IMR-90 (cell line): Measurements from ENCODE around the gene PLEK2. TPM values are rescaled to one million over a fixed set of nuclear protein-coding genes. Genes with fewer than 3 reads are reported as not detected.

ENCODE experiments used
- ATAC-seq: fragments of 200-7000 bp; cut with Tn5 transposase; 2 replicates; pipeline ENCODE4 v1.9.1; 2020; ENCODE audit warnings: low read depth, mild to moderate bottlenecking, moderate library complexity
- BruUV-seq: library from RNA; stranded (reverse); fragments of 400-500 nt; replicated peaks from 2 replicates; lab custom pipeline; 2021; lab: Mats Ljungman, UMichigan
- CTCF ChIA-PET: fragments of 300-600 bp; formaldehyde crosslinking; extraction: SDS; loops from one replicate; lab custom pipeline; 2021; ENCODE audit warnings: antibody characterized with exemption; lab: Yijun Ruan, JAX
- POLR2A ChIA-PET: fragments of 300-600 bp; sonication (Branson Sonifier 250); formaldehyde crosslinking; loops from one replicate; lab custom pipeline; 2022; ENCODE audit warnings: antibody characterized with exemption; ENCODE audit not compliant: unreplicated experiment; lab: Charles Lee
- DNase-seq: peaks from one replicate; pipeline ENCODE4 v3.0.0; 2013
- H2AFZ ChIP-seq: replicated peaks from 2 replicates; pipeline ENCODE3; 2013; ENCODE audit warnings: low read length, mild to moderate bottlenecking; ENCODE audit not compliant: poor library complexity
- H2AK5ac ChIP-seq: 2 replicates; pipeline ENCODE4 v1.6.1; 2013; ENCODE audit warnings: low read depth, low read length, inconsistent platforms
- H2AK9ac ChIP-seq: replicated peaks from 2 replicates; pipeline ENCODE3; 2013; ENCODE audit warnings: mild to moderate bottlenecking, low read depth, low read length, moderate library complexity; ENCODE audit not compliant: poor library complexity
- H2BK120ac ChIP-seq: 2 replicates; pipeline ENCODE4 v1.6.1; 2013; ENCODE audit warnings: low read depth, low read length, inconsistent platforms
- H2BK15ac ChIP-seq: 3 replicates; pipeline ENCODE4 v1.6.1; 2013; ENCODE audit warnings: low read depth, low read length, inconsistent platforms
- H2BK20ac ChIP-seq: 2 replicates; pipeline ENCODE4 v1.6.1; 2013; ENCODE audit warnings: low read depth, mild to moderate bottlenecking, inconsistent platforms, low read length, moderate library complexity
- H2BK5ac ChIP-seq: 2 replicates; pipeline ENCODE4 v1.6.1; 2013; ENCODE audit warnings: mild to moderate bottlenecking, low read depth, low read length, inconsistent platforms; ENCODE audit not compliant: poor library complexity, severe bottlenecking
- H3K14ac ChIP-seq: replicated peaks from 2 replicates; pipeline ENCODE4 v1.6.1; 2013; ENCODE audit warnings: low read depth, low read length, inconsistent platforms
- H3K18ac ChIP-seq: 2 replicates; pipeline ENCODE4 v1.6.1; 2013; ENCODE audit warnings: low read depth, low read length, control low read depth
- H3K23ac ChIP-seq: 2 replicates; pipeline ENCODE4 v1.6.1; 2013; ENCODE audit warnings: low read depth, low read length, inconsistent platforms
- H3K27ac ChIP-seq: 2 replicates; pipeline ENCODE4 v1.5.1; 2013; ENCODE audit warnings: mild to moderate bottlenecking, control low read depth, low read length; ENCODE audit not compliant: insufficient read depth
- H3K27me3 ChIP-seq: 2 replicates; pipeline ENCODE4 v1.6.1; 2013; ENCODE audit warnings: low read length; ENCODE audit not compliant: control insufficient read depth, insufficient read depth
- H3K36me3 ChIP-seq: 2 replicates; pipeline ENCODE4 v1.6.1; 2013; ENCODE audit warnings: low read length, mixed read lengths; ENCODE audit not compliant: control insufficient read depth, insufficient read depth
- H3K4ac ChIP-seq: 2 replicates; pipeline ENCODE4 v1.6.1; 2013; ENCODE audit warnings: low read depth, low read length, inconsistent platforms
- H3K4me1 ChIP-seq: 2 replicates; pipeline ENCODE4 v1.6.1; 2013; ENCODE audit warnings: low read length, mixed read lengths; ENCODE audit not compliant: control insufficient read depth, insufficient read depth
- H3K4me2 ChIP-seq: 2 replicates; pipeline ENCODE4 v1.6.1; 2013; ENCODE audit warnings: low read depth, mild to moderate bottlenecking, control low read depth, low read length, moderate library complexity
- H3K4me3 ChIP-seq: 2 replicates; pipeline ENCODE4 v1.5.1; 2013; ENCODE audit warnings: low read depth, mild to moderate bottlenecking, control low read depth, low read length, moderate library complexity; ENCODE audit not compliant: insufficient read depth
- H3K56ac ChIP-seq: 2 replicates; pipeline ENCODE4 v1.6.1; 2013; ENCODE audit warnings: low read length, inconsistent platforms; ENCODE audit not compliant: insufficient read depth; ENCODE audit errors: extremely low read depth
- H3K79me1 ChIP-seq, 2 experiments: 2 replicates each; pipeline ENCODE4 v1.6.1; 2013; ENCODE audit warnings: low read length in 2 of 2, inconsistent platforms in 1 of 2, low read depth in 1 of 2
- H3K9ac ChIP-seq: 2 replicates; pipeline ENCODE4 v1.6.1; 2013; ENCODE audit warnings: low read depth, low read length, control low read depth
- H3K9me1 ChIP-seq: 2 replicates; pipeline ENCODE4 v1.6.1; 2013; ENCODE audit warnings: low read length, inconsistent platforms; ENCODE audit not compliant: insufficient read depth
- H3K9me3 ChIP-seq: 2 replicates; pipeline ENCODE4 v1.6.1; 2013; ENCODE audit warnings: low read length; ENCODE audit not compliant: control insufficient read depth, insufficient read depth
- H4K20me1 ChIP-seq: 2 replicates; pipeline ENCODE4 v1.6.1; 2013; ENCODE audit warnings: low read length, inconsistent platforms; ENCODE audit not compliant: insufficient read depth
- H4K5ac ChIP-seq: 2 replicates; pipeline ENCODE4 v1.6.1; 2013; ENCODE audit warnings: mild to moderate bottlenecking, low read depth, low read length, control low read depth
- H4K8ac ChIP-seq, 2 experiments: 2 replicates each; pipeline ENCODE4 v1.6.1; 2013; ENCODE audit warnings: low read depth in 2 of 2, low read length in 2 of 2, control low read depth in 1 of 2, inconsistent platforms in 1 of 2
- H4K91ac ChIP-seq: 2 replicates; pipeline ENCODE4 v1.6.1; 2013; ENCODE audit warnings: low read depth, low read length, inconsistent platforms; ENCODE audit not compliant: insufficient read depth
- BHLHE40 ChIP-seq: fragments of 150-350 bp; IDR thresholded peaks from 2 replicates; pipeline ENCODE4 v1.6.1; 2016; ENCODE audit warnings: mild to moderate bottlenecking, low read depth, low read length
- CEBPB ChIP-seq: IDR thresholded peaks from 2 replicates; pipeline ENCODE4 v1.6.1; 2012; ENCODE audit warnings: low read depth, low read length, improper control_type of control experiment
- CHD1 ChIP-seq: IDR thresholded peaks from 2 replicates; pipeline ENCODE4 v1.6.1; 2012; ENCODE audit warnings: low read depth, low read length, improper control_type of control experiment
- CTCF ChIP-seq: conservative IDR thresholded peaks from 2 replicates; pipeline ENCODE4 v1.5.1; 2012; ENCODE audit warnings: mild to moderate bottlenecking, low read depth, low read length, improper control_type of control experiment
- ELK1 ChIP-seq: fragments of 150-350 bp; IDR thresholded peaks from 2 replicates; pipeline ENCODE4 v1.6.1; 2016; ENCODE audit warnings: low read depth, mild to moderate bottlenecking, low read length, moderate library complexity, borderline replicate concordance
- FOS ChIP-seq: fragments of 150-350 bp; IDR thresholded peaks from 2 replicates; pipeline ENCODE4 v1.6.1; 2016; ENCODE audit warnings: low read depth, low read length
- MAFK ChIP-seq: IDR thresholded peaks from 2 replicates; pipeline ENCODE4 v1.6.1; 2012; ENCODE audit warnings: low read depth, low read length, improper control_type of control experiment
- MXI1 ChIP-seq: IDR thresholded peaks from 2 replicates; pipeline ENCODE4 v1.6.1; 2012; ENCODE audit warnings: low read depth, mild to moderate bottlenecking, low read length, moderate library complexity, borderline replicate concordance
- POLR2A ChIP-seq: IDR thresholded peaks from 2 replicates; pipeline ENCODE4 v1.6.1; 2012; ENCODE audit warnings: mild to moderate bottlenecking, low read depth, low read length
- RAD21 ChIP-seq: IDR thresholded peaks from 2 replicates; pipeline ENCODE4 v1.6.1; 2012; ENCODE audit warnings: low read length, improper control_type of control experiment
- RCOR1 ChIP-seq: IDR thresholded peaks from 2 replicates; pipeline ENCODE4 v1.6.1; 2012; ENCODE audit warnings: mild to moderate bottlenecking, low read length, improper control_type of control experiment; ENCODE audit not compliant: insufficient replicate concordance
- RFX5 ChIP-seq: IDR thresholded peaks from 2 replicates; pipeline ENCODE4 v1.8.0; 2012; ENCODE audit warnings: low read depth, mild to moderate bottlenecking, low read length, moderate library complexity
- SMC3 ChIP-seq: fragments of 150-350 bp; IDR thresholded peaks from 2 replicates; pipeline ENCODE4 v1.6.1; 2016; ENCODE audit warnings: low read depth, mild to moderate bottlenecking, antibody characterized with exemption, low read length, moderate library complexity
- USF2 ChIP-seq: fragments of 150-350 bp; IDR thresholded peaks from 2 replicates; pipeline ENCODE4 v1.6.1; 2017; ENCODE audit warnings: mild to moderate bottlenecking, antibody characterized with exemption, low read length, low read depth
- WGBS, 2 experiments: methylation state at CpG; one replicate each; pipeline versions ENCODE4 v1.1.5 to v1.1.7; 2013; ENCODE audit warnings: missing lambda C conversion rate in 2 of 2; ENCODE audit not compliant: insufficient read length in 1 of 2; ENCODE audit errors: extremely low coverage in 2 of 2; 5-methylcytosine and 5-hydroxymethylcytosine counted together
- dilution Hi-C: fragments of 300-500 bp; cut with HindIII; formaldehyde crosslinking; loops from one replicate; pipeline ENCODE4 v1.14.3; 2018; ENCODE audit warnings: low sequenced_read_pairs; ENCODE audit not compliant: unreplicated experiment
- in situ Hi-C: fragments of 300-500 bp; cut with MboI; formaldehyde crosslinking; loops from 3 replicates; pipeline ENCODE4 v1.14.3; 2019; ENCODE audit warnings: low sequenced_read_pairs, inconsistent platforms, mixed read lengths
- intact Hi-C: fragments of 100-400 bp; cut with micrococcal nuclease; formaldehyde crosslinking; loops from 2 replicates; pipeline ENCODE4 v1.10.0; 2022
- polyA plus RNA-seq, 3 experiments: library from polyadenylated mRNA; depleted of rRNA; stranded (reverse); fragments of >200 nt; gene quantifications; 2 replicates each; pipeline ENCODE4 v1.2.3, GENCODE V29; 2012; ENCODE audit warnings: low replicate concordance in 1 of 3
- total RNA-seq: library from RNA; depleted of rRNA; stranded (reverse); fragments of >200 nt; gene quantifications from 2 replicates; pipeline ENCODE4 v1.2.3, GENCODE V29; 2012

PLEK2 gene
- total and polyA plus RNA-seq, 2 of the 4 experiments (the other 2 are of a cell fraction) = 1.7 to 2.5 TPM

GRCh38 chr14:67395876-67396189 lies 16.1 kb downstream of the PLEK2 start:
- TF ChIP-seq FOS = no peak
- TF ChIP-seq BHLHE40 = no peak
- TF ChIP-seq POLR2A = no peak
- TF ChIP-seq RAD21 = no peak
- no peak for TF ChIP-seq RFX5
- no peak for TF ChIP-seq CTCF
- TF ChIP-seq RCOR1 = no peak
- TF ChIP-seq USF2 = no peak
- TF ChIP-seq MAFK = no peak
- no peak for TF ChIP-seq MXI1
- TF ChIP-seq CEBPB = no peak
- no peak for TF ChIP-seq CHD1
- TF ChIP-seq SMC3 = no peak
- no peak for TF ChIP-seq ELK1
- in situ Hi-C loops = no loop called here

More at GRCh38 chr14:67395876-67396189, 16.1 kb downstream of the PLEK2 start:
- intact Hi-C loops = no loop called here
- no peak overlapping the region for H3K9ac ChIP-seq
- dilution Hi-C loops = no loop called here
- H4K20me1 ChIP-seq = no peaks in the 10 kb centered on the region
- H4K5ac ChIP-seq = no peak overlapping the region
- no peak overlapping the region for H4K91ac ChIP-seq
- no TSS peak for BruUV-seq
- no peaks in the 10 kb centered on the region for H3K4me1 ChIP-seq
- H3K9me1 ChIP-seq = peaks cover 3% of the 10 kb centered on the region; the same call in 1 of the 2 replicates
- H2AFZ ChIP-seq = no peak overlapping the region
- peaks cover 3% of the 10 kb centered on the region; the same call in 1 of the 2 replicates for H3K27me3 ChIP-seq
- ChIA-PET CTCF (no interaction called here), POLR2A (no interaction called here)
- no peak overlapping the region for H3K23ac ChIP-seq
- H3K4ac ChIP-seq = no peak overlapping the region
- H2BK5ac ChIP-seq = no peak overlapping the region
- no peak overlapping the region for H4K8ac ChIP-seq
- ATAC-seq (no peak), DNase-seq (no peak)
- H3K9me3 ChIP-seq = no peaks in the 10 kb centered on the region
- H2BK20ac ChIP-seq = no peak overlapping the region
- no peak overlapping the region for H3K27ac ChIP-seq
- H3K4me2 ChIP-seq = no peak overlapping the region
- WGBS, 2 experiments = 83% methylated on average over 1 of the region's 5 CpGs; no CpG with 5 or more reads in 1 of the 2 experiments
- H3K4me3 ChIP-seq = no peak overlapping the region
- no peak overlapping the region for H3K14ac ChIP-seq
- H2BK120ac ChIP-seq = no peak overlapping the region
- H2AK5ac ChIP-seq = no peak overlapping the region
- H3K18ac ChIP-seq = no peak overlapping the region
- no peaks in the 10 kb centered on the region for H3K79me1 ChIP-seq
- H2AK9ac ChIP-seq = no peak overlapping the region
- no peak overlapping the region for H3K56ac ChIP-seq
- H2BK15ac ChIP-seq = no peak overlapping the region
- H3K36me3 ChIP-seq = no peaks in the 10 kb centered on the region
